Liver (tissue), 9 donors: ENCODE measurements around the gene CSMD2. TPM values are rescaled to one million over a fixed set of nuclear protein-coding genes. Genes with fewer than 3 reads are reported as not detected.

Experiments
- DNase-seq: peaks from one replicate; pipeline ENCODE4 v3.0.0-alpha.2; 2017; ENCODE audit warnings: low spot score
- H3K27ac ChIP-seq, 2 donors: one replicate each; pipeline ENCODE4 v1.7.0; 2013; ENCODE audit warnings: inconsistent platforms in 2 of 2, low read length in 2 of 2, control low read depth in 1 of 2, low read depth in 1 of 2, mild to moderate bottlenecking in 1 of 2
- H3K27me3 ChIP-seq, 4 donors: one replicate each; pipeline versions ENCODE4 v1.6.1 to v1.7.0; 2013; ENCODE audit warnings: low read length in 3 of 4, inconsistent platforms in 1 of 4, mild to moderate bottlenecking in 1 of 4, moderate library complexity in 1 of 4; ENCODE audit not compliant: control insufficient read depth in 4 of 4, insufficient read depth in 4 of 4
- H3K36me3 ChIP-seq, 4 donors: one replicate each; pipeline versions ENCODE4 v1.6.1 to v1.7.0; 2013; ENCODE audit warnings: low read length in 3 of 4, mild to moderate bottlenecking in 3 of 4, low read depth in 1 of 4, moderate library complexity in 1 of 4; ENCODE audit not compliant: control insufficient read depth in 4 of 4, insufficient read depth in 3 of 4
- H3K4me1 ChIP-seq, 4 donors: one replicate each; pipeline versions ENCODE4 v1.6.1 to v1.7.0; 2013; ENCODE audit warnings: low read length in 3 of 4, mild to moderate bottlenecking in 3 of 4, moderate library complexity in 1 of 4; ENCODE audit not compliant: control insufficient read depth in 4 of 4, insufficient read depth in 4 of 4
- H3K4me3 ChIP-seq, 3 donors: one replicate each; pipeline versions ENCODE4 v1.6.1 to v1.7.0; 2013; ENCODE audit warnings: low read length in 3 of 3, control low read depth in 1 of 3, low read depth in 1 of 3, mild to moderate bottlenecking in 1 of 3
- H3K9ac ChIP-seq, 2 donors: one replicate each; pipeline ENCODE4 v1.7.0; 2013; ENCODE audit warnings: low read length in 2 of 2, mild to moderate bottlenecking in 2 of 2, moderate library complexity in 2 of 2, control low read depth in 1 of 2, low read depth in 1 of 2
- H3K9me3 ChIP-seq, 4 donors: one replicate each; pipeline versions ENCODE4 v1.6.1 to v1.7.0; 2013; ENCODE audit warnings: low read length in 3 of 4; ENCODE audit not compliant: control insufficient read depth in 4 of 4
- ATF3 ChIP-seq: IDR thresholded peaks from 2 replicates; pipeline ENCODE4 v1.6.1; 2016; ENCODE audit warnings: antibody characterized with exemption
- CTCF ChIP-seq: fragments of 150-350 bp; IDR thresholded peaks from 2 replicates; pipeline ENCODE4 v1.5.1; 2017; ENCODE audit warnings: improper control_type of control experiment, low read depth, low read length; ENCODE audit not compliant: missing input control
- EGR1 ChIP-seq, 2 donors: IDR thresholded peaks; 2 replicates each; pipeline ENCODE4 v1.6.1; 2016 to 2018; ENCODE audit warnings: antibody characterized with exemption in 2 of 2, low read depth in 2 of 2
- FOXA1 ChIP-seq: IDR thresholded peaks from 2 replicates; pipeline ENCODE4 v1.6.1; 2016; ENCODE audit warnings: antibody characterized with exemption
- FOXA2 ChIP-seq: IDR thresholded peaks from 2 replicates; pipeline ENCODE4 v1.6.1; 2016; ENCODE audit warnings: antibody characterized with exemption
- GABPA ChIP-seq, 2 donors: IDR thresholded peaks in 1 of 2; conservative IDR thresholded peaks in 1 of 2; 2 replicates each; pipeline ENCODE4 v1.6.1; 2016; ENCODE audit warnings: antibody characterized with exemption in 2 of 2, mild to moderate bottlenecking in 1 of 2, moderate library complexity in 1 of 2
- HNF4A ChIP-seq, 2 donors: conservative IDR thresholded peaks; 2 replicates each; pipeline ENCODE4 v1.6.1; 2016; ENCODE audit warnings: antibody characterized with exemption in 2 of 2, mild to moderate bottlenecking in 2 of 2
- HNF4G ChIP-seq: IDR thresholded peaks from 2 replicates; pipeline ENCODE4 v1.6.1; 2016; ENCODE audit warnings: antibody characterized with exemption
- JUND ChIP-seq, 2 donors: IDR thresholded peaks; 2 replicates each; pipeline ENCODE4 v1.6.1; 2016; ENCODE audit warnings: antibody characterized with exemption in 2 of 2
- MAX ChIP-seq: IDR thresholded peaks from 2 replicates; pipeline ENCODE4 v1.6.1; 2016; ENCODE audit warnings: antibody characterized with exemption
- NR2F2 ChIP-seq: IDR thresholded peaks from 2 replicates; pipeline ENCODE4 v1.6.1; 2016; ENCODE audit warnings: antibody characterized with exemption
- RAD21 ChIP-seq, 2 donors: IDR thresholded peaks; 2 replicates each; pipeline ENCODE4 v1.6.1; 2016; ENCODE audit warnings: antibody characterized with exemption in 2 of 2, mild to moderate bottlenecking in 2 of 2
- REST ChIP-seq: IDR thresholded peaks from 2 replicates; pipeline ENCODE4 v1.6.1; 2016; ENCODE audit warnings: antibody characterized with exemption, mild to moderate bottlenecking
- RXRA ChIP-seq, 2 donors: IDR thresholded peaks; 2 replicates each; pipeline ENCODE4 v1.6.1; 2017 to 2018; ENCODE audit warnings: antibody characterized with exemption in 2 of 2, mild to moderate bottlenecking in 1 of 2
- SP1 ChIP-seq: IDR thresholded peaks from 2 replicates; pipeline ENCODE4 v1.6.1; 2018; ENCODE audit warnings: antibody characterized with exemption, mild to moderate bottlenecking
- TAF1 ChIP-seq: conservative IDR thresholded peaks from 2 replicates; pipeline ENCODE4 v1.6.1; 2016; ENCODE audit warnings: antibody characterized with exemption, mild to moderate bottlenecking
- YY1 ChIP-seq: IDR thresholded peaks from 2 replicates; pipeline ENCODE4 v1.6.1; 2016; ENCODE audit warnings: antibody characterized with exemption, mild to moderate bottlenecking
- ZBTB33 ChIP-seq: IDR thresholded peaks from 2 replicates; pipeline ENCODE4 v1.6.1; 2016; ENCODE audit warnings: antibody characterized with exemption
- WGBS: extraction: QIAGEN DNeasy Blood & Tissue Kit; methylation state at CpG from one replicate; pipeline ENCODE4 v1.1.7; 2013; 5-methylcytosine and 5-hydroxymethylcytosine counted together
- polyA plus RNA-seq, 2 donors: library from polyadenylated mRNA; stranded (reverse) in 1 of 2; unstranded in 1 of 2; fragments of 200-250 nt in 1 of 2; fragments of >200 nt in 1 of 2; fragmentation: Nextera tagmentation in 1 of 2; extraction: Ambion mirVana in 1 of 2; gene quantifications; one replicate each; pipeline versions ENCODE4 v1.2.1 to v1.2.3, GENCODE V29; 2013 to 2015
- total RNA-seq, 2 donors: library from RNA; depleted of rRNA; stranded (reverse); fragments of >200 nt; gene quantifications; one replicate each; pipeline ENCODE4 v1.2.3, GENCODE V29; 2014
- donor health status: healthy.
- donor health status: healthy.
- donor health status: healthy.
- donor health status: healthy.
- donor health status: healthy.

The CSMD2 gene
- total and polyA plus RNA-seq, 4 donors: 0.08 to 0.09 TPM; not detected in 2

GRCh38 chr1:33640114-33640660 is 524.8 kb downstream of the CSMD2 start:
- Histone ChIP-seq H3K4me1 (no peaks in the 10 kb centered on the region), H3K36me3 (no peaks in the 10 kb centered on the region), H3K27me3 (no peaks in the 10 kb centered on the region), H3K9ac (no peak overlapping the region), H3K4me3 (no peak overlapping the region), H3K9me3 (no peaks in the 10 kb centered on the region), H3K27ac (no peak overlapping the region)
- WGBS: 42% methylated on average over 3 of the region's 3 CpGs
- DNase-seq: no peak
- TF ChIP-seq HNF4G (no peak), GABPA (IDR thresholded peaks at IDR 0.05 in 1 of 2, conservative IDR thresholded peaks at IDR 0.05 in 1 of 2) (no peak), RXRA (IDR thresholded peaks at IDR 0.05) (no peak), FOXA2 (no peak), HNF4A (conservative IDR thresholded peaks at IDR 0.05) (no peak), FOXA1 (no peak), REST (no peak), YY1 (no peak), JUND (IDR thresholded peaks at IDR 0.05) (no peak), CTCF (no peak), TAF1 (no peak), SP1 (no peak), ATF3 (no peak), RAD21 (IDR thresholded peaks at IDR 0.05) (no peak), MAX (no peak), ZBTB33 (no peak), NR2F2 (no peak), EGR1 (IDR thresholded peaks at IDR 0.05; ENCODE audit: low read depth in 2 of 2) (no peak)
